B cell (primary cell): ENCODE results near the gene MSL1. TPM values are rescaled to one million over a fixed set of nuclear protein-coding genes. Genes with fewer than 3 reads are reported as not detected.

Source experiments
- ATAC-seq: fragments of 200-7000 bp; cut with Tn5 transposase; one replicate; pipeline ENCODE4 v1.10.0; 2021; ENCODE audit warnings: low read depth, mild to moderate bottlenecking, moderate number of reproducible peaks, moderate library complexity
- CTCF ChIA-PET: fragments of 350-600 bp; sonication (Branson Sonifier 250); formaldehyde crosslinking; loops from one replicate; lab custom pipeline; 2021; ENCODE audit warnings: antibody characterized with exemption, inconsistent platforms; lab: Charles Lee
- POLR2A ChIA-PET: fragments of 350-600 bp; sonication (Branson Sonifier 250); formaldehyde crosslinking; loops from one replicate; lab custom pipeline; 2021; ENCODE audit warnings: antibody characterized with exemption; lab: Charles Lee
- DNase-seq: peaks from one replicate; pipeline ENCODE4 v3.0.0; 2013
- H2AFZ ChIP-seq: 2 replicates; pipeline ENCODE4 v1.6.1; 2012; ENCODE audit warnings: mild to moderate bottlenecking, low read depth, low read length; ENCODE audit not compliant: insufficient read depth, poor library complexity, severe bottlenecking
- H3K27ac ChIP-seq, 2 donors: 1 replicate in 1 of 2; 2 replicates in 1 of 2; pipeline ENCODE4 v1.5.1; 2012 to 2013; ENCODE audit warnings: low read length in 2 of 2, mild to moderate bottlenecking in 2 of 2, moderate library complexity in 1 of 2
- H3K27me3 ChIP-seq, 4 experiments: fragments of 200-600 bp in 1 of 4; sonication (generic) in 1 of 4; replicated peaks in 1 of 4; 1 replicate in 2 of 4; 2 replicates in 2 of 4; pipeline versions ENCODE4 v1.6.1 to v1.7.0; 2013 to 2016; ENCODE audit warnings: low read length in 3 of 4, mild to moderate bottlenecking in 2 of 4, mixed read lengths in 1 of 4, moderate library complexity in 1 of 4; ENCODE audit not compliant: insufficient read depth in 4 of 4, control insufficient read depth in 3 of 4; ENCODE audit errors: control extremely low read depth in 1 of 4
- H3K36me3 ChIP-seq, 2 experiments: replicated peaks in 1 of 2; 1 replicate in 1 of 2; 2 replicates in 1 of 2; pipeline versions ENCODE4 v1.6.1 to v1.7.1; 2013; ENCODE audit warnings: low read length in 1 of 2; ENCODE audit not compliant: insufficient read depth in 2 of 2, control insufficient read depth in 1 of 2; ENCODE audit errors: control extremely low read depth in 1 of 2, extremely low read depth in 1 of 2
- H3K4me1 ChIP-seq, 2 donors: fragments of 200-600 bp in 1 of 2; sonication (generic) in 1 of 2; 1 replicate in 1 of 2; 2 replicates in 1 of 2; pipeline versions ENCODE4 v1.5.1 to v1.6.1; 2013 to 2017; ENCODE audit warnings: low read length in 2 of 2; ENCODE audit not compliant: control insufficient read depth in 2 of 2, insufficient read depth in 2 of 2
- H3K4me2 ChIP-seq: replicated peaks from 2 replicates; pipeline ENCODE3; 2012; ENCODE audit warnings: mild to moderate bottlenecking, low read depth, low read length; ENCODE audit not compliant: poor library complexity, severe bottlenecking
- H3K4me3 ChIP-seq, 5 experiments: fragments of 200-600 bp in 1 of 5; sonication (generic) in 1 of 5; 1 replicate in 3 of 5; 2 replicates in 2 of 5; pipeline versions ENCODE4 v1.5.1 to v1.7.0; 2011 to 2016; ENCODE audit warnings: low read length in 4 of 5, mild to moderate bottlenecking in 4 of 5, low read depth in 2 of 5, control low read depth in 1 of 5, moderate library complexity in 1 of 5; ENCODE audit not compliant: insufficient read depth in 1 of 5; ENCODE audit errors: control extremely low read depth in 1 of 5, extremely low read depth in 1 of 5
- H3K79me2 ChIP-seq: fragments of 200-600 bp; sonication (generic); one replicate; pipeline ENCODE4 v1.6.0; 2016; ENCODE audit warnings: low read length; ENCODE audit not compliant: control insufficient read depth, insufficient read depth
- H3K9ac ChIP-seq: fragments of 200-600 bp; sonication (generic); 2 replicates; pipeline ENCODE4 v1.6.1; 2017; ENCODE audit warnings: mild to moderate bottlenecking, low read length, moderate library complexity
- H3K9me3 ChIP-seq, 3 donors: one replicate each; pipeline versions ENCODE4 v1.6.1 to v1.7.1; 2013; ENCODE audit warnings: low read length in 2 of 3; ENCODE audit not compliant: control insufficient read depth in 2 of 3, insufficient read depth in 1 of 3; ENCODE audit errors: control extremely low read depth in 1 of 3
- H4K20me1 ChIP-seq: 2 replicates; pipeline ENCODE4 v1.6.0; 2012; ENCODE audit warnings: mild to moderate bottlenecking, low read length; ENCODE audit not compliant: insufficient read depth, control insufficient read depth, poor library complexity, severe bottlenecking
- H3K27ac Mint-ChIP-seq: one replicate; pipeline ENCODE4 v1.8.0; 2021; ENCODE audit warnings: mixed read lengths
- H3K27me3 Mint-ChIP-seq: one replicate; pipeline ENCODE4 v1.8.0; 2021; ENCODE audit warnings: mixed read lengths
- H3K4me1 Mint-ChIP-seq: one replicate; pipeline ENCODE4 v1.8.0; 2021; ENCODE audit warnings: mixed read lengths
- H3K4me3 Mint-ChIP-seq: one replicate; pipeline ENCODE4 v1.8.0; 2021; ENCODE audit warnings: mixed read lengths
- H3K9me3 Mint-ChIP-seq: one replicate; pipeline ENCODE4 v1.8.0; 2022; ENCODE audit warnings: mixed read lengths; ENCODE audit not compliant: insufficient read depth
- CTCF ChIP-seq: fragments of 200-600 bp; IDR thresholded peaks from one replicate; pipeline ENCODE4 v1.8.0; 2022; ENCODE audit warnings: antibody characterized with exemption, mild to moderate bottlenecking
- EZH2 ChIP-seq: IDR thresholded peaks from 2 replicates; pipeline ENCODE4 v1.6.1; 2012; ENCODE audit warnings: borderline replicate concordance, low read depth, mild to moderate bottlenecking, moderate library complexity, low read length; ENCODE audit not compliant: insufficient read depth, poor library complexity, severe bottlenecking
- WGBS: methylation state at CpG from one replicate; pipeline ENCODE4 v1.1.5; 2013; ENCODE audit warnings: missing lambda C conversion rate; ENCODE audit not compliant: insufficient coverage; 5-methylcytosine and 5-hydroxymethylcytosine counted together
- intact Hi-C: fragments of 100-400 bp; cut with micrococcal nuclease; formaldehyde crosslinking; loops from one replicate; pipeline ENCODE4 v1.10.0; 2022
- polyA plus RNA-seq: library from polyadenylated mRNA; depleted of rRNA; stranded (reverse); fragments of >200 nt; gene quantifications from 2 replicates; pipeline ENCODE4 v1.2.3, GENCODE V29; 2012
- total RNA-seq, 2 donors: library from RNA; stranded (reverse); fragments of 120-200 nt in 1 of 2; gene quantifications; 1 replicate in 1 of 2; 2 replicates in 1 of 2; pipeline versions ENCODE4 v1.2.3 to v1.2.4, GENCODE V29; 2013 to 2022

The MSL1 gene
- total and polyA plus RNA-seq, 2 donors (not counting 1 experiment from before 2014, with no cell fraction given) = 80.1 to 129 TPM

GRCh38 chr17:40105861-40106759, 15.7 kb upstream of the MSL1 start:
- TF ChIP-seq CTCF = no peak
- TF ChIP-seq EZH2 = no peak
- H3K27ac Mint-ChIP-seq = peak overlapping the region; percentile 89
- H3K27ac ChIP-seq = no peak overlapping the region
- 57% methylated on average over 4 of the region's 5 CpGs for WGBS
- H3K4me3 ChIP-seq = no peak overlapping the region
- ATAC-seq (no peak), DNase-seq (no peak)
- H3K4me2 ChIP-seq = peak overlapping the region; percentile 12
- H3K36me3 ChIP-seq = no peaks in the 10 kb centered on the region
- intact Hi-C loops = no loop called here
- no peaks in the 10 kb centered on the region for H3K9me3 Mint-ChIP-seq
- H3K4me1 ChIP-seq = peaks cover 39% of the 10 kb centered on the region in 2 donors
- no peaks in the 10 kb centered on the region for H4K20me1 ChIP-seq
- ChIA-PET POLR2A (interaction anchor here (1.1 kb wide), 2 partner anchors 14 to 16 kb away, joined by 3 to 5 read pairs; no protein-coding TSS in a partner anchor), CTCF (interaction anchor here (0.7 to 1.3 kb wide), 5 partner anchors 8 to 40 kb away, joined by 3 to 7 read pairs (median 4); no protein-coding TSS in a partner anchor)
- no peak overlapping the region for H3K9ac ChIP-seq
- H3K4me3 Mint-ChIP-seq = no peak overlapping the region
- no peaks in the 10 kb centered on the region for H3K9me3 ChIP-seq
- peaks cover 54% of the 10 kb centered on the region for H3K4me1 Mint-ChIP-seq
- H3K79me2 ChIP-seq = no peaks in the 10 kb centered on the region
- H3K27me3 ChIP-seq = no peaks in the 10 kb centered on the region
- no peak overlapping the region for H2AFZ ChIP-seq
- no peaks in the 10 kb centered on the region for H3K27me3 Mint-ChIP-seq
